K562 (cell line): Measurements from ENCODE around the gene TAF10. TPM values are rescaled to one million over a fixed set of nuclear protein-coding genes. Genes with fewer than 3 reads are reported as not detected.

ENCODE experiments used
- ATAC-seq: fragments of 200-7000 bp; cut with Tn5 transposase; 3 replicates; pipeline ENCODE4 v1.9.1; 2020; ENCODE audit warnings: moderate library complexity
- BruUV-seq: library from RNA; stranded (reverse); fragments of 400-500 nt; replicated peaks from 2 replicates; lab custom pipeline; 2021; lab: Mats Ljungman, UMichigan
- CTCF ChIA-PET: fragments of 300-600 bp; formaldehyde crosslinking; extraction: SDS; loops from one replicate; lab custom pipeline; 2021; ENCODE audit warnings: low intra/inter-chr PET ratio; lab: Yijun Ruan, JAX
- POLR2A ChIA-PET: fragments of 300-600, 350-650 bp; sonication (Branson Sonifier 250); formaldehyde crosslinking; extraction: SDS; loops from one replicate; lab custom pipeline; 2021; ENCODE audit warnings: antibody characterized with exemption, inconsistent platforms; lab: Yijun Ruan, JAX
- DNase-seq, 4 experiments: peaks; one replicate each; pipeline versions ENCODE4 v3.0.0 to v3.0.0-alpha.2; 2011 to 2018; ENCODE audit warnings: low spot score in 3 of 4, mixed read lengths in 3 of 4; ENCODE audit errors: extremely low read depth in 1 of 4
- FAIRE-seq: peaks from 2 replicates; lab custom pipeline; 2011; peaks lifted over from hg19 to GRCh38; lab: Jason Lieb, UNC
- H2AFZ ChIP-seq: 2 replicates; pipeline ENCODE4 v1.6.0; 2011; ENCODE audit warnings: low read depth, low read length, control low read depth, inconsistent platforms
- H3K27ac ChIP-seq: fragments of 200-600 bp; 3 replicates; pipeline ENCODE4 v1.8.0; 2011; ENCODE audit warnings: low read depth, mild to moderate bottlenecking, control low read depth, inconsistent platforms, low read length, moderate library complexity, mixed read lengths; ENCODE audit errors: extremely low read depth
- H3K27me3 ChIP-seq, 2 experiments: fragments of 300-600 bp in 1 of 2; 2 replicates in 1 of 2; 3 replicates in 1 of 2; pipeline versions ENCODE4 v1.6.0 to v1.8.0; 2011; ENCODE audit warnings: inconsistent platforms in 2 of 2, low read length in 2 of 2, mild to moderate bottlenecking in 1 of 2, mixed read lengths in 1 of 2, moderate library complexity in 1 of 2; ENCODE audit not compliant: control insufficient read depth in 2 of 2, insufficient read depth in 2 of 2
- H3K36me3 ChIP-seq: fragments of 300-600 bp; 3 replicates; pipeline ENCODE4 v1.8.0; 2011; ENCODE audit warnings: mild to moderate bottlenecking, low read length, inconsistent platforms; ENCODE audit not compliant: control insufficient read depth, insufficient read depth
- H3K4me1 ChIP-seq, 2 experiments: fragments of 200-600 bp in 1 of 2; replicated peaks in 1 of 2; 2 replicates in 1 of 2; 3 replicates in 1 of 2; pipeline versions ENCODE4 v1.5.1 to v1.8.0; 2011; ENCODE audit warnings: inconsistent platforms in 2 of 2, low read length in 2 of 2, mild to moderate bottlenecking in 1 of 2, mixed read lengths in 1 of 2, moderate library complexity in 1 of 2; ENCODE audit not compliant: control insufficient read depth in 2 of 2, insufficient read depth in 2 of 2
- H3K4me2 ChIP-seq: 2 replicates; pipeline ENCODE4 v1.6.1; 2011; ENCODE audit warnings: low read length, control low read depth, inconsistent platforms, mixed read lengths; ENCODE audit not compliant: insufficient read depth
- H3K4me3 ChIP-seq: fragments of 200-600 bp; sonication (generic), shearing (Covaris generic); 2 replicates; pipeline ENCODE4 v1.5.1; 2016; ENCODE audit warnings: control low read depth, inconsistent platforms
- H3K79me2 ChIP-seq: fragments of 200-600 bp; 3 replicates; pipeline ENCODE4 v1.8.0; 2011; ENCODE audit warnings: low read length, inconsistent platforms; ENCODE audit not compliant: control insufficient read depth, insufficient read depth
- H3K9ac ChIP-seq, 2 experiments: 2 replicates each; pipeline versions ENCODE4 v1.6.0 to v1.6.1; 2011; ENCODE audit warnings: low read depth in 2 of 2, low read length in 2 of 2, control low read depth in 1 of 2, inconsistent platforms in 1 of 2, mild to moderate bottlenecking in 1 of 2, mixed read lengths in 1 of 2; ENCODE audit not compliant: insufficient read depth in 1 of 2
- H3K9me1 ChIP-seq: one replicate; pipeline ENCODE4 v1.6.0; 2011; ENCODE audit warnings: inconsistent platforms, mild to moderate bottlenecking, low read length, moderate library complexity; ENCODE audit not compliant: control insufficient read depth, insufficient read depth
- H3K9me3 ChIP-seq: replicated peaks from 2 replicates; pipeline ENCODE4 v1.5.1; 2011; ENCODE audit warnings: low read depth, low read length, inconsistent platforms; ENCODE audit not compliant: control insufficient read depth, insufficient read depth
- H4K20me1 ChIP-seq: replicated peaks from 2 replicates; pipeline ENCODE4 v1.6.1; 2011; ENCODE audit warnings: low read length, inconsistent platforms, mixed read lengths; ENCODE audit not compliant: control insufficient read depth, insufficient read depth
- CHD2 ChIP-seq: IDR thresholded peaks from 2 replicates; pipeline ENCODE4 v1.6.1; 2011; ENCODE audit warnings: low read depth, low read length
- DDX20 ChIP-seq: fragments of 450-650 bp; IDR thresholded peaks from 2 replicates; pipeline ENCODE4 v1.6.1; 2016; ENCODE audit warnings: missing genetic modification characterization, low read depth, mild to moderate bottlenecking, missing compliant biosample characterization, moderate library complexity
- MAZ ChIP-seq, 2 experiments: fragments of 450-650 bp in 1 of 2; sonication (generic) in 1 of 2; formaldehyde crosslinking; IDR thresholded peaks in 1 of 2; conservative IDR thresholded peaks in 1 of 2; 2 replicates each; pipeline versions ENCODE4 v1.4.0 to v1.5.0; 2020; ENCODE audit warnings: mild to moderate bottlenecking in 1 of 2, missing genetic modification reagents in 1 of 2
- NFYB ChIP-seq: IDR thresholded peaks from 2 replicates; pipeline ENCODE4 v1.6.1; 2011; ENCODE audit warnings: mild to moderate bottlenecking, moderate library complexity; ENCODE audit not compliant: insufficient read length; ENCODE audit errors: extremely low read depth
- PCBP2 ChIP-seq: fragments of 200-400 bp; formaldehyde crosslinking; IDR thresholded peaks from 2 replicates; pipeline ENCODE4 v1.6.1; 2018; ENCODE audit warnings: low read length, low read depth, mild to moderate bottlenecking, moderate library complexity; ENCODE audit not compliant: poor library complexity, severe bottlenecking
- ZBTB40 ChIP-seq, 2 experiments: fragments of 450-650 bp in 1 of 2; sonication (generic) in 1 of 2; formaldehyde crosslinking in 1 of 2; IDR thresholded peaks; 2 replicates each; pipeline versions ENCODE4 v1.7.1 to v1.9.0; 2016 to 2022; ENCODE audit warnings: inconsistent platforms in 1 of 2, mild to moderate bottlenecking in 1 of 2, missing genetic modification reagents in 1 of 2
- ZNF57 ChIP-seq: fragments of 450-650 bp; formaldehyde crosslinking; IDR thresholded peaks from 2 replicates; pipeline ENCODE4 v1.4.0; 2020; ENCODE audit warnings: mild to moderate bottlenecking, moderate library complexity
- ZNF655 ChIP-seq: fragments of 250-450 bp; sonication (Bioruptor Pico); IDR thresholded peaks from 2 replicates; pipeline ENCODE4 v1.5.0; 2021
- WGBS: fragments of 100-300 bp; shearing (Covaris generic); methylation state at CpG from one replicate; pipeline ENCODE4 v1.1.6; 2016; ENCODE audit warnings: low coverage, mixed read lengths; ENCODE audit not compliant: insufficient coverage; ENCODE audit errors: missing lambda C conversion rate; 5-methylcytosine and 5-hydroxymethylcytosine counted together
- in situ Hi-C: fragments of 300-500 bp; cut with MboI; formaldehyde crosslinking; loops from 4 replicates; pipeline ENCODE4 v1.15.0; 2018; ENCODE audit warnings: inconsistent platforms, mixed read lengths
- intact Hi-C: fragments of 100-400 bp; cut with micrococcal nuclease; formaldehyde crosslinking; loops from 2 replicates; pipeline ENCODE4 v1.14.2; 2022
- polyA plus RNA-seq, 8 experiments: library from polyadenylated mRNA; depleted of rRNA in 4 of 8; stranded (reverse) in 5 of 8; unstranded in 3 of 8; fragments of >200 nt; fragmentation: Nextera tagmentation in 2 of 8; fragmentation: Illumina TruSeq in 1 of 8; extraction: Ambion mirVana in 2 of 8; extraction: Trizol in 1 of 8; gene quantifications; 2 replicates each; pipeline versions ENCODE4 v1.2.1 to v1.2.3, GENCODE V29; 2011 to 2014; ENCODE audit warnings: inconsistent platforms in 1 of 8, missing spikeins in 1 of 8
- total RNA-seq, 7 experiments: library from RNA; depleted of rRNA in 6 of 7; stranded (reverse); fragments of >200 nt in 6 of 7; fragmentation: Illumina TruSeq in 2 of 7; extraction: Trizol in 2 of 7; gene quantifications; 2 replicates each; pipeline versions ENCODE4 v1.2.1 to v1.2.3, GENCODE V29; 2011 to 2021; ENCODE audit warnings: low replicate concordance in 1 of 7

Gene TAF10
- total and polyA plus RNA-seq, 9 of the 15 experiments (the other 6 are each of a cell fraction or from before 2014, with no cell fraction given) = 19.5 to 197 (median 121) TPM

- H3K27me3 ChIP-seq = no peaks in the 10 kb centered on the region; a peak in 1 of 5 replicates
- BruUV-seq = no TSS peak
- H3K4me1 ChIP-seq = peaks cover 20 to 43% of the 10 kb centered on the region in 2 experiments
- no peak overlapping the region for H3K4me3 ChIP-seq
- WGBS = 38% methylated on average over 1 of the region's 1 CpG
- DNase-seq (no peak), ATAC-seq (no peak), FAIRE-seq (no peak)
- no peak overlapping the region for H3K4me2 ChIP-seq
- no peaks in the 10 kb centered on the region for H4K20me1 ChIP-seq
- H3K9me1 ChIP-seq = no peaks in the 10 kb centered on the region
- H3K9me3 ChIP-seq = no peaks in the 10 kb centered on the region
- H3K79me2 ChIP-seq = no peaks in the 10 kb centered on the region
- no peak overlapping the region for H3K9ac ChIP-seq
- POLR2A ChIA-PET = interaction anchor here (1.0 to 3.1 kb wide), 3 partner anchors 10 to 21 kb away, joined by 3 to 12 read pairs (median 4); no protein-coding TSS in a partner anchor
- H2AFZ ChIP-seq = no peak overlapping the region
- intact Hi-C loops (no loop called here), in situ Hi-C loops (no loop called here)
- CTCF ChIA-PET = no interaction called here
- H3K27ac ChIP-seq = no peak overlapping the region
- H3K36me3 ChIP-seq = no peaks in the 10 kb centered on the region
- TF ChIP-seq NFYB = no peak
- TF ChIP-seq CHD2 = no peak
- no peak for TF ChIP-seq ZNF57 (CRISPR knock-in tag)
- TF ChIP-seq ZNF655 (CRISPR knock-in tag) = no peak
- no peak for TF ChIP-seq DDX20 (tag)
- TF ChIP-seq ZBTB40 (IDR thresholded peaks at IDR 0.05) = no peak
- TF ChIP-seq ZBTB40 (CRISPR knock-in tag; IDR thresholded peaks at IDR 0.05) = no peak
- no peak for TF ChIP-seq MAZ (CRISPR knock-in tag; conservative IDR thresholded peaks at IDR 0.05 in 1 of 2, IDR thresholded peaks at IDR 0.05 in 1 of 2)
- no peak for TF ChIP-seq PCBP2
These were observed 36.5 kb upstream of the TAF10 start for GRCh38 chr11:6648501-6648900.
